ENCODE measurements around the gene OR2S2.

DNA sequence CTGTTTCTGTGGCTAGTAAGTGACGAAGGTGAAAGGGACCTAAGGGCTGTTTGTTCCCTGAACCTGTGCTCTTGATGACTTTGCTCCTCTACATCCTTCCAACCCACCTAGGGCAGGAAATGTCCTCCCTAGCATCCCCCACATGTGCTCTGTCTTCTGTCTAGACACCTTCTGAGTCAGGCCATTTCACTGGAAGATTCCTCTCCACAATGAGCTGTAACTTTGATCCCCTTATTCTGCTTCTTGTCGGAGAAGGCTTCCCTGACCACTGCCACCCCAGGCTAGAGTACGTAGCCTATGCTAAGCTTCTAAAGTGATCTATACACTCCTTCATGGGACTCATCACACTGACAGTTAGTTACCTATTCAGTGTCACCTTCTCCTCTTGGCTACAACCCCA lies 27.0 kb downstream of the OR2S2 start:
- no peak for TF ChIP-seq ESRRA (CRISPR knock-in tag; IDR thresholded peaks at IDR 0.05; ENCODE audit: borderline replicate concordance)
- TF ChIP-seq GABPB1 (CRISPR knock-in tag; IDR thresholded peaks at IDR 0.05): no peak
- TF ChIP-seq, protein P1, sequence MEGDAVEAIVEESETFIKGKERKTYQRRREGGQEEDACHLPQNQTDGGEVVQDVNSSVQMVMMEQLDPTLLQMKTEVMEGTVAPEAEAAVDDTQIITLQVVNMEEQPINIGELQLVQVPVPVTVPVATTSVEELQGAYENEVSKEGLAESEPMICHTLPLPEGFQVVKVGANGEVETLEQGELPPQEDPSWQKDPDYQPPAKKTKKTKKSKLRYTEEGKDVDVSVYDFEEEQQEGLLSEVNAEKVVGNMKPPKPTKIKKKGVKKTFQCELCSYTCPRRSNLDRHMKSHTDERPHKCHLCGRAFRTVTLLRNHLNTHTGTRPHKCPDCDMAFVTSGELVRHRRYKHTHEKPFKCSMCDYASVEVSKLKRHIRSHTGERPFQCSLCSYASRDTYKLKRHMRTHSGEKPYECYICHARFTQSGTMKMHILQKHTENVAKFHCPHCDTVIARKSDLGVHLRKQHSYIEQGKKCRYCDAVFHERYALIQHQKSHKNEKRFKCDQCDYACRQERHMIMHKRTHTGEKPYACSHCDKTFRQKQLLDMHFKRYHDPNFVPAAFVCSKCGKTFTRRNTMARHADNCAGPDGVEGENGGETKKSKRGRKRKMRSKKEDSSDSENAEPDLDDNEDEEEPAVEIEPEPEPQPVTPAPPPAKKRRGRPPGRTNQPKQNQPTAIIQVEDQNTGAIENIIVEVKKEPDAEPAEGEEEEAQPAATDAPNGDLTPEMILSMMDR (IDR thresholded peaks at IDR 0.05): no peak
- TF ChIP-seq, protein P2, sequence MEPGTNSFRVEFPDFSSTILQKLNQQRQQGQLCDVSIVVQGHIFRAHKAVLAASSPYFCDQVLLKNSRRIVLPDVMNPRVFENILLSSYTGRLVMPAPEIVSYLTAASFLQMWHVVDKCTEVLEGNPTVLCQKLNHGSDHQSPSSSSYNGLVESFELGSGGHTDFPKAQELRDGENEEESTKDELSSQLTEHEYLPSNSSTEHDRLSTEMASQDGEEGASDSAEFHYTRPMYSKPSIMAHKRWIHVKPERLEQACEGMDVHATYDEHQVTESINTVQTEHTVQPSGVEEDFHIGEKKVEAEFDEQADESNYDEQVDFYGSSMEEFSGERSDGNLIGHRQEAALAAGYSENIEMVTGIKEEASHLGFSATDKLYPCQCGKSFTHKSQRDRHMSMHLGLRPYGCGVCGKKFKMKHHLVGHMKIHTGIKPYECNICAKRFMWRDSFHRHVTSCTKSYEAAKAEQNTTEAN (CRISPR knock-in tag; IDR thresholded peaks at IDR 0.05): no peak
- TF ChIP-seq, protein P3, sequence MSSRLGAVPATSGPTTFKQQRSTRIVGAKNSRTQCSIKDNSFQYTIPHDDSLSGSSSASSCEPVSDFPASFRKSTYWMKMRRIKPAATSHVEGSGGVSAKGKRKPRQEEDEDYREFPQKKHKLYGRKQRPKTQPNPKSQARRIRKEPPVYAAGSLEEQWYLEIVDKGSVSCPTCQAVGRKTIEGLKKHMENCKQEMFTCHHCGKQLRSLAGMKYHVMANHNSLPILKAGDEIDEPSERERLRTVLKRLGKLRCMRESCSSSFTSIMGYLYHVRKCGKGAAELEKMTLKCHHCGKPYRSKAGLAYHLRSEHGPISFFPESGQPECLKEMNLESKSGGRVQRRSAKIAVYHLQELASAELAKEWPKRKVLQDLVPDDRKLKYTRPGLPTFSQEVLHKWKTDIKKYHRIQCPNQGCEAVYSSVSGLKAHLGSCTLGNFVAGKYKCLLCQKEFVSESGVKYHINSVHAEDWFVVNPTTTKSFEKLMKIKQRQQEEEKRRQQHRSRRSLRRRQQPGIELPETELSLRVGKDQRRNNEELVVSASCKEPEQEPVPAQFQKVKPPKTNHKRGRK (CRISPR knock-in tag; IDR thresholded peaks at IDR 0.05; ENCODE audit: borderline replicate concordance): no peak

All from WTC11 (cell line).